ENCODE measurements around the gene OR52A1. TPM values are rescaled to one million over a fixed set of nuclear protein-coding genes. Genes with fewer than 3 reads are reported as not detected.

Gene OR52A1
- total RNA-seq, 1 experiment from 2014 or later: not detected

DNA sequence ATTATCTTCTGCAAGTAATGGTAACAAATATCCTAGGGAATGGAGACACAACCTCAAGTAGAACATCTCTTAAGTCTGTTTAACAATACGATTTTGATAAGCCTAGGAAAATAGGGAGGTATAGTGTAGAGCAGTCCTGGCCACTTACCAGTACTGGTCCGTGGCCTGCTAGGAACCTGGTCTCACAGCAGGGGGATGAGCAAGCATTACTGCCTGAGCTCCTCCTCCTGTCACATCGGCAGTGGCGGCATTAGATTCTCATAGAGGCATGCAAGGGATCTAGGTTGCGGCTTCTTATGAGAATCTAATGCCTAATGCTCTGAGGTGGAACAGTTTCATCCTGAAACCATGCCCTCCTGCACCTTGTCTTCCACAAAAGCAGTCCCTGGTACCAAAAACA, 41.5 kb upstream of the OR52A1 start:
- no TSS peak for BruUV-seq (replicated peaks)
- Histone ChIP-seq H3K9me3 (no peaks in the 10 kb centered on the region), H3K27me3 (replicated peaks; ENCODE audit: control insufficient read depth, insufficient read depth, low read length) (no peaks in the 10 kb centered on the region), H3K4me1 (no peaks in the 10 kb centered on the region), H3K36me3 (ENCODE audit: control insufficient read depth, insufficient read depth, low read length) (no peaks in the 10 kb centered on the region), H3K4me3 (ENCODE audit: low read depth, low read length) (no peak overlapping the region)
- intact Hi-C loops (cut with micrococcal nuclease; ENCODE audit: unreplicated experiment): no loop called here
- ChIA-PET CTCF (no interaction called here), POLR2A (no interaction called here)
- DNase-seq: no peak
- peaks cover 11% of the 10 kb centered on the region for H3K9me3 Mint-ChIP-seq (ENCODE audit: unreplicated experiment)
- H3K36me3 Mint-ChIP-seq (ENCODE audit: insufficient read depth, unreplicated experiment): no peaks in the 10 kb centered on the region
- TF ChIP-seq, protein P1, sequence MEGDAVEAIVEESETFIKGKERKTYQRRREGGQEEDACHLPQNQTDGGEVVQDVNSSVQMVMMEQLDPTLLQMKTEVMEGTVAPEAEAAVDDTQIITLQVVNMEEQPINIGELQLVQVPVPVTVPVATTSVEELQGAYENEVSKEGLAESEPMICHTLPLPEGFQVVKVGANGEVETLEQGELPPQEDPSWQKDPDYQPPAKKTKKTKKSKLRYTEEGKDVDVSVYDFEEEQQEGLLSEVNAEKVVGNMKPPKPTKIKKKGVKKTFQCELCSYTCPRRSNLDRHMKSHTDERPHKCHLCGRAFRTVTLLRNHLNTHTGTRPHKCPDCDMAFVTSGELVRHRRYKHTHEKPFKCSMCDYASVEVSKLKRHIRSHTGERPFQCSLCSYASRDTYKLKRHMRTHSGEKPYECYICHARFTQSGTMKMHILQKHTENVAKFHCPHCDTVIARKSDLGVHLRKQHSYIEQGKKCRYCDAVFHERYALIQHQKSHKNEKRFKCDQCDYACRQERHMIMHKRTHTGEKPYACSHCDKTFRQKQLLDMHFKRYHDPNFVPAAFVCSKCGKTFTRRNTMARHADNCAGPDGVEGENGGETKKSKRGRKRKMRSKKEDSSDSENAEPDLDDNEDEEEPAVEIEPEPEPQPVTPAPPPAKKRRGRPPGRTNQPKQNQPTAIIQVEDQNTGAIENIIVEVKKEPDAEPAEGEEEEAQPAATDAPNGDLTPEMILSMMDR (IDR thresholded peaks at IDR 0.05; ENCODE audit: insufficient read depth in 1 of 2, low read depth in 1 of 2, low read length in 1 of 2, severe bottlenecking in 1 of 2, unreplicated experiment in 1 of 2): no peak
- H3K27ac Mint-ChIP-seq (ENCODE audit: unreplicated experiment): no peak overlapping the region
- peaks cover 5% of the 10 kb centered on the region for H3K27me3 Mint-ChIP-seq (ENCODE audit: insufficient read depth, unreplicated experiment)
- H3K4me1 Mint-ChIP-seq (ENCODE audit: low read depth, unreplicated experiment): no peaks in the 10 kb centered on the region
- no peak overlapping the region for H3K4me3 Mint-ChIP-seq (ENCODE audit: unreplicated experiment)

DNA sequence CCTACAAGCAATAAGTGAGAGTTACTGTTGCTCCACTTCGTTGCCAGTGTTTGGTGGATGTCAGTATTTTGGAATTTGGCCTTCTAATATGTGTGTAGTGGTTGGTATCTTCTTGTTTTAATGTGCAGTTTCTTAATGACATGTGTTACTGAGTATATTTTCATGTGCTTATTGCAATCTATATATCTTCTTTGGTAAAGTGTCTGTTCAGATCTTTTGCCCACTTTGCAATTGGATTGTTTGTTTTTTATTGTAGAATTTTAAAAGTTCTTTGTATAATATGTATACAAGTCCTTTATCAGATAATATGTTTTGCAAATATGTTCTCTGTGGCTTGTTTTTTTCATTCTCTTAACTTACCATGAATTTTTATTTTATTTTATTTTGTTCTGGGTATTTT, 38.2 kb upstream of the OR52A1 start:
- Mint-ChIP-seq H3K27ac (ENCODE audit: unreplicated experiment) (no peak overlapping the region), H3K9me3 (ENCODE audit: unreplicated experiment) (peaks cover 11% of the 10 kb centered on the region), H3K27me3 (ENCODE audit: insufficient read depth, unreplicated experiment) (no peaks in the 10 kb centered on the region), H3K4me3 (ENCODE audit: unreplicated experiment) (no peak overlapping the region), H3K36me3 (ENCODE audit: insufficient read depth, unreplicated experiment) (no peaks in the 10 kb centered on the region), H3K4me1 (ENCODE audit: low read depth, unreplicated experiment) (no peaks in the 10 kb centered on the region)
- Histone ChIP-seq H3K4me1 (no peaks in the 10 kb centered on the region), H3K9me3 (no peaks in the 10 kb centered on the region), H3K36me3 (ENCODE audit: control insufficient read depth, insufficient read depth, low read length) (no peaks in the 10 kb centered on the region), H3K4me3 (ENCODE audit: low read depth, low read length) (no peak overlapping the region), H3K27me3 (replicated peaks; ENCODE audit: control insufficient read depth, insufficient read depth, low read length) (no peaks in the 10 kb centered on the region)
- intact Hi-C loops (cut with micrococcal nuclease; ENCODE audit: unreplicated experiment): no loop called here
- CTCF ChIA-PET: no interaction called here
- BruUV-seq (replicated peaks): no TSS peak
- no peak for DNase-seq
- POLR2A ChIA-PET: no interaction called here
- TF ChIP-seq, protein P1 (IDR thresholded peaks at IDR 0.05; ENCODE audit: insufficient read depth in 1 of 2, low read depth in 1 of 2, low read length in 1 of 2, severe bottlenecking in 1 of 2, unreplicated experiment in 1 of 2): no peak

DNA sequence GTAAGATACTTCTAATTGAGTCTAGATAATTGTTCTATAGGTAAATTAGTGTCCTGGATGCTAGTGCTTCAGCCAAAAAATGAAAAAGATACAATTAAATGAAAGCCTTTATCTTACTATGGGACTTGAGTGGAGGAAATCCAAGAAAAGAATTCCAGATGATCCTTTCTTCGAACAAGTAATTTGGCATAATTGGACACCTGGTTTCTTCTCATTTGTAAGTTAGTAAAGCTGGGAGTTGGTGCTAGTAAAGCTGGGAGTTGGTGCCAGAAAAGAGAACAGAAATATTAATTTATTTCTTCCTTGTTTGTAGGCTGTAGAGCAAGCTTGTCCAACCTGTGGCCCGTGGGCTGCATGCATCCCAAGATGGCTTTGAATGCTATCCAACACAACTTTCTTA, 33.6 kb upstream of the OR52A1 start:
- no peaks in the 10 kb centered on the region for H3K36me3 Mint-ChIP-seq (ENCODE audit: insufficient read depth, unreplicated experiment)
- TF ChIP-seq, protein P1 (IDR thresholded peaks at IDR 0.05; ENCODE audit: insufficient read depth in 1 of 2, low read depth in 1 of 2, low read length in 1 of 2, severe bottlenecking in 1 of 2, unreplicated experiment in 1 of 2): no peak
- H3K4me3 Mint-ChIP-seq (ENCODE audit: unreplicated experiment): no peak overlapping the region
- POLR2A ChIA-PET: no interaction called here
- no peaks in the 10 kb centered on the region for H3K9me3 ChIP-seq
- no peaks in the 10 kb centered on the region for H3K27me3 Mint-ChIP-seq (ENCODE audit: insufficient read depth, unreplicated experiment)
- no peak overlapping the region for H3K27ac Mint-ChIP-seq (ENCODE audit: unreplicated experiment)
- H3K36me3 ChIP-seq (ENCODE audit: control insufficient read depth, insufficient read depth, low read length): no peaks in the 10 kb centered on the region
- CTCF ChIA-PET: no interaction called here
- no peak overlapping the region for H3K4me3 ChIP-seq (ENCODE audit: low read depth, low read length)
- intact Hi-C loops (cut with micrococcal nuclease; ENCODE audit: unreplicated experiment): no loop called here
- no peaks in the 10 kb centered on the region for H3K4me1 ChIP-seq
- no peaks in the 10 kb centered on the region for H3K27me3 ChIP-seq (replicated peaks; ENCODE audit: control insufficient read depth, insufficient read depth, low read length)
- H3K9me3 Mint-ChIP-seq (ENCODE audit: unreplicated experiment): peaks cover 6% of the 10 kb centered on the region
- no peaks in the 10 kb centered on the region for H3K4me1 Mint-ChIP-seq (ENCODE audit: low read depth, unreplicated experiment)
- BruUV-seq (replicated peaks): no TSS peak
- no peak for DNase-seq
